ENCODE results near the gene RTP3.

GRCh38 chr3:46454209-46454595, 43.6 kb upstream of the RTP3 start:
- TF ChIP-seq RAD21 (IDR thresholded peaks at IDR 0.05; ENCODE audit: low read length) (no peak), CTCF (conservative IDR thresholded peaks at IDR 0.05; ENCODE audit: low read depth, low read length) (no peak), MAFK (IDR thresholded peaks at IDR 0.05; ENCODE audit: low read depth, low read length) (no peak), RFX5 (IDR thresholded peaks at IDR 0.05; ENCODE audit: low read depth, low read length) (no peak), SMC3 (IDR thresholded peaks at IDR 0.05; ENCODE audit: low read depth, low read length) (no peak), POLR2A (IDR thresholded peaks at IDR 0.05; ENCODE audit: low read depth, low read length) (no peak), MXI1 (IDR thresholded peaks at IDR 0.05; ENCODE audit: borderline replicate concordance, low read depth, low read length) (no peak), CHD1 (IDR thresholded peaks at IDR 0.05; ENCODE audit: low read depth, low read length) (no peak), RCOR1 (IDR thresholded peaks at IDR 0.05; ENCODE audit: insufficient replicate concordance, low read length) (no peak), USF2 (IDR thresholded peaks at IDR 0.05; ENCODE audit: low read depth, low read length) (no peak), MAZ (IDR thresholded peaks at IDR 0.05; ENCODE audit: borderline replicate concordance, low read depth, low read length) (no peak), ELK1 (IDR thresholded peaks at IDR 0.05; ENCODE audit: borderline replicate concordance, low read depth, low read length) (no peak), CEBPB (IDR thresholded peaks at IDR 0.05; ENCODE audit: low read depth, low read length) (no peak), BHLHE40 (IDR thresholded peaks at IDR 0.05; ENCODE audit: low read depth, low read length) (no peak)

All from IMR-90 (cell line).